ENCODE results near the gene ZNF664. TPM values are rescaled to one million over a fixed set of nuclear protein-coding genes. Genes with fewer than 3 reads are reported as not detected.

The ZNF664 gene
- total and polyA plus RNA-seq, 2 of the 4 experiments (the other 2 are of a cell fraction) = 29.9 to 32.6 TPM

DNA sequence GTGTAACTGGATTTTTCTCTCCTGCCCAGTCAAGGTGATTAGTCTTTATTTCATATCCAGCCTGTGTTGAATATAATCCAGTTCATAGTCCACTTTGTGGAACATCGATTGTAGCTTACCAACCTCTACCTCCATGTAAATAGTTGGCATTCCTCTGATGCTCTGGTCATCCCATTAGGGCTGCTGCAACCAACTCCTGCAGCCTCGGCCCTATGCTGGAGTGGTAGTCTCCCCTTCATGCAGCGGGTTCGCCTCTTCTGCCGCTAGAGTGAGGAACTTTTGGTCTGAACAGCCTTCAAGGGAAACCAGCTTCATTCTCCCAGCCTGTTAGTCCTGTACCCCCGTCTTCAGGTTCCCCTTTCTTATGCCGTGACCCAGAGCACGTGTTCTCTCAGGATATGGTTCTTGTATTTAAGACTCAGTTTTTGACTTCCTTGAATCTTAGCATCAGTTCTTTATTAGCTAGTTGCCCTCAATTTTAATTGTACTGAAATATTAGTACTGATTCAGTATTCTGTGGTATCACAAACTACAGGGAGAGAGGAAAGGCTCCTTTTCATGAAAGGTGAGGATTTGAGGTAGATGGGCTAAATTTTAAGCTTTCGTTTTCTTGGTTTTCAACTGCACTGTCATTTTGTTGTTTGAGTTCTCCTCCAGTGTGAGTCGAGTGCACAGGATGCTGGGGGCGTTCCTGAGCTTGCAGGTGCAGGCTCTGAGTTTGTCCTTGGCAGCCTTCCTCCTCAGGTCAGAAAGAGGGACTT, 33.2 kb downstream of the ZNF664 start (continued):
- TF ChIP-seq RAD21 (IDR thresholded peaks at IDR 0.05; ENCODE audit: low read length) = no peak

DNA sequence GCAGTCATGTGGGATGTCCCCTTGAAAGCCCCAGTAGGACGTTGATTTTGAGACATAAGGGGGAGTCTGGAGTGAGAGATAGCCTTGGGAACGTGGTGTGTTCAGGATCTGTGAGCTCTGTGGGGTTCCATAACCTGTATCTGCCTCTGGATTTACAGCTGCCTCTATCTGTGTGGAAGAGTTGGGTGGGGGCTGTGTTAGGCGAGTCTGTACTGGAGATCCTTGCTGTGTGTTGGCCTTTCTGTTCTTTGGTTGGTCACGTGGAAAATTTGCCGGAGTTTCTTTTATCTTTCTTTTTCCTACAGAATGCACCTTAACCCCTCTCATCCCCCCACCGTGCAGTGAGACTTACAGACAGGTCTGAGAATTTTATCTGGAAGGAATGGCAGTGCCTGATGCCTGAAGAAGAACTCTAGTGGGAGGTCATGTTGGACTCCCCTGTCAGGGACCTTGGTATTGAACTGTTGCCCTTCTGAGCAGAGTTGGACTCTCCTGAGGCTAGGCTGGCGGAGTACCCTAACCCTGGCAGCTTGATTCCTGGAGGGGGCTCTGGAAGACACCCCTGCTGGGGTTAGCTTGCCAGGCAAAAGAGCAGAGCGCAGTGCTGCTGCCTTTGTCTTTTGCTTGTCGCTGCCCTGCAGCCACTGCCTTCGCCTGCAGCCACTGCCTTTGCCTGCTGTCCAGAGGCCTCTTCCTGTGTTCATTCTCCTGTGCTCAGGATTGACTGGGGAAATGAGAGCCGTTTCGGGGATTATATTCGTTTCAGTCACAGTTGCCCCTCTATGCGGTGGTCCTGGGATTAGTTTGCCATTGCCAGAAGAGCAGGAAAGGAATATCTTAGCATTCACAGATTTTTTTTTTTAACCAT, 34.1 kb downstream of the ZNF664 start:
- no peak for ATAC-seq (ENCODE audit: low read depth)
- CTCF ChIA-PET = interaction anchor here (0.6 kb wide), 1 partner anchor 176 kb away, joined by 3 read pairs; no protein-coding TSS in a partner anchor
- intact Hi-C loops (cut with micrococcal nuclease) = no loop called here

More for the DNA sequence above, 34.1 kb downstream of the ZNF664 start:
- peaks cover 7% of the 10 kb centered on the region; the same call in 1 of the 2 replicates for H3K36me3 ChIP-seq (ENCODE audit: control insufficient read depth, insufficient read depth, low read length)
- no peak overlapping the region for H3K56ac ChIP-seq (ENCODE audit: extremely low read depth, insufficient read depth, low read length)
- H3K4ac ChIP-seq (ENCODE audit: low read depth, low read length) = no peak overlapping the region
- no peak overlapping the region; the same call in 1 of the 2 replicates for H2AK5ac ChIP-seq (ENCODE audit: low read depth, low read length)
- no TSS peak for BruUV-seq (replicated peaks)
- peaks cover 15% of the 10 kb centered on the region for H3K9me1 ChIP-seq (ENCODE audit: insufficient read depth, low read length)
- H3K9me3 ChIP-seq (ENCODE audit: control insufficient read depth, insufficient read depth, low read length) = no peaks in the 10 kb centered on the region
- TF ChIP-seq NFE2L2 (IDR thresholded peaks at IDR 0.05; ENCODE audit: low read depth, low read length) = no peak
- TF ChIP-seq, protein P1, sequence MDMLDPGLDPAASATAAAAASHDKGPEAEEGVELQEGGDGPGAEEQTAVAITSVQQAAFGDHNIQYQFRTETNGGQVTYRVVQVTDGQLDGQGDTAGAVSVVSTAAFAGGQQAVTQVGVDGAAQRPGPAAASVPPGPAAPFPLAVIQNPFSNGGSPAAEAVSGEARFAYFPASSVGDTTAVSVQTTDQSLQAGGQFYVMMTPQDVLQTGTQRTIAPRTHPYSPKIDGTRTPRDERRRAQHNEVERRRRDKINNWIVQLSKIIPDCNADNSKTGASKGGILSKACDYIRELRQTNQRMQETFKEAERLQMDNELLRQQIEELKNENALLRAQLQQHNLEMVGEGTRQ (IDR thresholded peaks at IDR 0.05; ENCODE audit: low read depth, low read length) = no peak
- TF ChIP-seq, protein P2, sequence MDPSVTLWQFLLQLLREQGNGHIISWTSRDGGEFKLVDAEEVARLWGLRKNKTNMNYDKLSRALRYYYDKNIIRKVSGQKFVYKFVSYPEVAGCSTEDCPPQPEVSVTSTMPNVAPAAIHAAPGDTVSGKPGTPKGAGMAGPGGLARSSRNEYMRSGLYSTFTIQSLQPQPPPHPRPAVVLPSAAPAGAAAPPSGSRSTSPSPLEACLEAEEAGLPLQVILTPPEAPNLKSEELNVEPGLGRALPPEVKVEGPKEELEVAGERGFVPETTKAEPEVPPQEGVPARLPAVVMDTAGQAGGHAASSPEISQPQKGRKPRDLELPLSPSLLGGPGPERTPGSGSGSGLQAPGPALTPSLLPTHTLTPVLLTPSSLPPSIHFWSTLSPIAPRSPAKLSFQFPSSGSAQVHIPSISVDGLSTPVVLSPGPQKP (IDR thresholded peaks at IDR 0.05; ENCODE audit: borderline replicate concordance, low read depth, low read length) = no peak
- TF ChIP-seq MAZ (IDR thresholded peaks at IDR 0.05; ENCODE audit: borderline replicate concordance, low read depth, low read length) = no peak
- TF ChIP-seq SMC3 (IDR thresholded peaks at IDR 0.05; ENCODE audit: low read depth, low read length) = no peak
- no peak overlapping the region for H3K27ac ChIP-seq (ENCODE audit: insufficient read depth, low read length)
- peaks cover 15% of the 10 kb centered on the region; the same call in 1 of the 2 replicates for H4K20me1 ChIP-seq (ENCODE audit: insufficient read depth, low read length)
- no peak overlapping the region; the same call in none of the 2 replicates for H4K91ac ChIP-seq (ENCODE audit: insufficient read depth, low read depth, low read length)
- POLR2A ChIA-PET (ENCODE audit: unreplicated experiment) = no interaction called here
- H3K9ac ChIP-seq (ENCODE audit: low read depth, low read length) = no peak overlapping the region
- no peak overlapping the region for H4K5ac ChIP-seq (ENCODE audit: low read depth, low read length)
- no peak overlapping the region for H2BK15ac ChIP-seq (ENCODE audit: low read depth, low read length)
- 85% methylated on average over 3 of the region's 14 CpGs; no CpG with 5 or more reads in 1 of the 2 experiments for WGBS, 2 experiments (ENCODE audit: extremely low coverage in 2 of 2, insufficient read length in 1 of 2)
- H2AK9ac ChIP-seq (replicated peaks; ENCODE audit: low read depth, low read length, poor library complexity) = no peak overlapping the region
- no peak overlapping the region for H3K23ac ChIP-seq (ENCODE audit: low read depth, low read length)
- in situ Hi-C loops (cut with MboI; ENCODE audit: low sequenced_read_pairs) = no loop called here
- H3K4me3 ChIP-seq (ENCODE audit: insufficient read depth, low read depth, low read length) = no peak overlapping the region
- peaks cover 30 to 52% of the 10 kb centered on the region in 2 experiments; a peak in 3 of 4 replicates for H3K79me1 ChIP-seq (ENCODE audit: low read depth in 1 of 2, low read length in 2 of 2)
- dilution Hi-C loops (cut with HindIII; ENCODE audit: low sequenced_read_pairs, unreplicated experiment) = no loop called here
- no peak for DNase-seq
- no peak overlapping the region for H3K14ac ChIP-seq (replicated peaks; ENCODE audit: low read depth, low read length)
- no peak overlapping the region for H3K18ac ChIP-seq (ENCODE audit: low read depth, low read length)
- H2BK20ac ChIP-seq (ENCODE audit: low read depth, low read length) = no peak overlapping the region
- H3K27me3 ChIP-seq (ENCODE audit: control insufficient read depth, insufficient read depth, low read length) = no peaks in the 10 kb centered on the region
- no peak overlapping the region for H2BK5ac ChIP-seq (ENCODE audit: low read depth, low read length, poor library complexity, severe bottlenecking)
- H3K4me1 ChIP-seq (ENCODE audit: control insufficient read depth, insufficient read depth, low read length) = peaks cover 24% of the 10 kb centered on the region
- H3K4me2 ChIP-seq (ENCODE audit: low read depth, low read length) = no peak overlapping the region
- H2AFZ ChIP-seq (replicated peaks; ENCODE audit: low read length, poor library complexity) = no peak overlapping the region
- no peak overlapping the region for H2BK120ac ChIP-seq (ENCODE audit: low read depth, low read length)
- no peak overlapping the region for H4K8ac ChIP-seq (ENCODE audit: low read depth in 2 of 2, low read length in 2 of 2)

Data from IMR-90 (cell line).